WERI-Rb-1 (cell line): Measurements from ENCODE around the gene TPD52L2.

ENCODE experiments used
- DNase-seq: peaks from one replicate; pipeline ENCODE4 v3.0.0-alpha.2; 2020
- H3K27ac ChIP-seq: fragments of 250-450 bp; sonication (Bioruptor Pico); 2 replicates; pipeline ENCODE4 v1.5.1; 2020; ENCODE audit warnings: mild to moderate bottlenecking, moderate library complexity
- H3K27me3 ChIP-seq: fragments of 250-450 bp; sonication (Bioruptor Pico); 2 replicates; pipeline ENCODE4 v1.5.1; 2021; ENCODE audit warnings: mild to moderate bottlenecking, low read depth, moderate library complexity; ENCODE audit not compliant: insufficient read depth, severe bottlenecking
- H3K36me3 ChIP-seq: fragments of 250-450 bp; sonication (Bioruptor Pico); 2 replicates; pipeline ENCODE4 v1.5.1; 2020; ENCODE audit warnings: mild to moderate bottlenecking, moderate library complexity
- H3K4me3 ChIP-seq: 2 replicates; pipeline ENCODE4 v1.5.1; 2011; ENCODE audit warnings: low read depth, mild to moderate bottlenecking, control low read depth, low read length
- H3K9me3 ChIP-seq: fragments of 250-450 bp; sonication (Bioruptor Pico); 2 replicates; pipeline ENCODE4 v1.5.1; 2021; ENCODE audit warnings: mild to moderate bottlenecking, moderate library complexity; ENCODE audit not compliant: severe bottlenecking
- TF ChIP-seq, protein P1 (sequence below): IDR thresholded peaks from 2 replicates; pipeline ENCODE4 v1.5.1; 2011; ENCODE audit warnings: low read depth, mild to moderate bottlenecking, control low read depth, inconsistent platforms, low read length

The TPD52L2 gene

DNA sequence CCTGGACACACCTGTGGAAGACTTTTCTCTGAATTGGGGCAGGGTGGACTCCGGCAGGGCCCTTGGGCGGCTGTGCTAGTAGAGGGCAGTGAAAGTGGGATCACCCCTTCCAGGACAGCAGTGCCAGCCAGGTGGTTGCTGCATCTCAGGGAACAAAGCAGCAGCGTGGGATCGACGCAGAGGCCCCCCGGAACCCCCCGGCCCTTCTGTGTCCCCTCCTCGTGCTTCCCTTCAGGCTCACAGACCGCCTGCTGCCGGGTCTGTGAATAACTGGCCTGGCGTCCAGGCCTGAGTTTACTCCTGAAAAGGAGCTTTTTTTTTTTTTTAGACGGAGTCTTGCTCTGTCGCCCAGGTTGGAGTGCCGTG, 21.0 kb downstream of the TPD52L2 start:
- DNase-seq = no peak
- no peaks in the 10 kb centered on the region for H3K9me3 ChIP-seq
- H3K27me3 ChIP-seq = no peaks in the 10 kb centered on the region
- H3K27ac ChIP-seq = no peak overlapping the region
- no peaks in the 10 kb centered on the region for H3K36me3 ChIP-seq
- no peak overlapping the region for H3K4me3 ChIP-seq
- TF ChIP-seq, protein P1, sequence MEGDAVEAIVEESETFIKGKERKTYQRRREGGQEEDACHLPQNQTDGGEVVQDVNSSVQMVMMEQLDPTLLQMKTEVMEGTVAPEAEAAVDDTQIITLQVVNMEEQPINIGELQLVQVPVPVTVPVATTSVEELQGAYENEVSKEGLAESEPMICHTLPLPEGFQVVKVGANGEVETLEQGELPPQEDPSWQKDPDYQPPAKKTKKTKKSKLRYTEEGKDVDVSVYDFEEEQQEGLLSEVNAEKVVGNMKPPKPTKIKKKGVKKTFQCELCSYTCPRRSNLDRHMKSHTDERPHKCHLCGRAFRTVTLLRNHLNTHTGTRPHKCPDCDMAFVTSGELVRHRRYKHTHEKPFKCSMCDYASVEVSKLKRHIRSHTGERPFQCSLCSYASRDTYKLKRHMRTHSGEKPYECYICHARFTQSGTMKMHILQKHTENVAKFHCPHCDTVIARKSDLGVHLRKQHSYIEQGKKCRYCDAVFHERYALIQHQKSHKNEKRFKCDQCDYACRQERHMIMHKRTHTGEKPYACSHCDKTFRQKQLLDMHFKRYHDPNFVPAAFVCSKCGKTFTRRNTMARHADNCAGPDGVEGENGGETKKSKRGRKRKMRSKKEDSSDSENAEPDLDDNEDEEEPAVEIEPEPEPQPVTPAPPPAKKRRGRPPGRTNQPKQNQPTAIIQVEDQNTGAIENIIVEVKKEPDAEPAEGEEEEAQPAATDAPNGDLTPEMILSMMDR = no peak

DNA sequence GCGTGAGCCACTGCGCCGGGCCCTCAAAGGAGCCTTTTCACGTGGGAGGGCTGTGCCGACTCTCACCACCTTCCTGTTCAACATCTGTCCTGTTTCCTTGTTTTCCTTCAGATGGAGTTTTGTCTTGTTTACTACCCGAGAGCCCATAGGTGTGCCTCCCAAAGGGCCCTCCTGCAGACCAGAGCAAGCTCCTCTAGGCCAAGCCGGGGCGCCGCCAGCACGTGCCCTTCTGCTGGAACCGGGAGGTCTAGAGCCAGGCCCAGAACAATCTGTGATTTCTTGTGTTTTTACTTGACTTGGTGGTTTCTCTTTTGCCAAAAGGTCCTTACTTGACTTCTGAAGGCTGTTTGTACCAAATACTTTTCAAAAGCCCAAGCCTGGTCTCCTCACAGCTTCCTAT, 21.9 kb downstream of the TPD52L2 start:
- Histone ChIP-seq H3K27ac (no peak overlapping the region), H3K36me3 (no peaks in the 10 kb centered on the region), H3K9me3 (no peaks in the 10 kb centered on the region), H3K27me3 (no peaks in the 10 kb centered on the region), H3K4me3 (no peak overlapping the region)
- no peak for DNase-seq
- TF ChIP-seq, protein P1 = no peak

DNA sequence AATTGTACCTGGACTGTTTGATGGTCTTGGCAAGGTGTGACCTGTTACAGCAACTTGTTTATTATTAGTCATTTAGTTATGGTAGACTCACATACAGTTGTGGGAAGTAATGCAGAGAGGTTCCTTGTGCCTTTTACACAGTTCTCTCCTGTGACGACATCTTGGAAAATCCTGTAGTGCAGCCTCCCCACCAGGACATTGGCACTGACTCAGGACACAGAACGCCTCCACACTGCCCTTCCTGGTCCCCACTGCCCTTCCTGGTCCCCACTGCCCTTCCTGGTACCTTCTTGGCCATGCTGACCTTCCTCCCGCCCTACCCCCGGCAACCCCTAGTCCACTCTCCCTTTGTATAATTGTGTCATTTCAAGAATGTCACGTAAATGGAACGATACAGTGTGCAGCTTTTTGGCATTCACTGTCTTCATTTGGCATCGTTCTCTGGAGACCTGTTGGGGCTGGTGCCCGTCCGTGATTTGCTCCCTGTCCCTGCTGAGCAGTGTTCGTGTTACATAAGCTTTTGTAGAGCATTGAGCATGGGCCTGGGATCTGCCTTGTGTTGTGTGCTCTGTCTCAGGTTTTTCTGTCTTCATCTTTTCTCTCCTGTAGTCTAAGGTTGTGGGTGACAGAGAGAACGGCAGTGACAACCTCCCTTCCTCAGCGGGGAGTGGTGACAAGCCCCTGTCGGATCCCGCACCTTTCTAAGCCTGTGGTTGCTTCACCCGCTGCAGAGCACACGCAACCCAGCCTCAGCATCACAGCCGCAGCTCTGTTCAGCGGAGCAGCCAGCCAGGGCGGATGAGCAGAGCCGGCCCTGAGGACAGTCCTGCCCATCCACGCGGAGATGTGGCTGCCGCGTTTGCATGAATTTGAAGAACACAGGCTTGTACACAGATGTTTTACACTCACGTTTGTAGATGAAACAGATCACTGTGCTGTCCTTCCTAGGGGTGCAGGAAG, 24.5 kb downstream of the TPD52L2 start:
- no peak overlapping the region for H3K27ac ChIP-seq
- TF ChIP-seq, protein P1 = no peak
- H3K27me3 ChIP-seq = no peaks in the 10 kb centered on the region
- no peak overlapping the region for H3K4me3 ChIP-seq
- no peaks in the 10 kb centered on the region for H3K9me3 ChIP-seq
- H3K36me3 ChIP-seq = no peaks in the 10 kb centered on the region
- DNase-seq = no peak

DNA sequence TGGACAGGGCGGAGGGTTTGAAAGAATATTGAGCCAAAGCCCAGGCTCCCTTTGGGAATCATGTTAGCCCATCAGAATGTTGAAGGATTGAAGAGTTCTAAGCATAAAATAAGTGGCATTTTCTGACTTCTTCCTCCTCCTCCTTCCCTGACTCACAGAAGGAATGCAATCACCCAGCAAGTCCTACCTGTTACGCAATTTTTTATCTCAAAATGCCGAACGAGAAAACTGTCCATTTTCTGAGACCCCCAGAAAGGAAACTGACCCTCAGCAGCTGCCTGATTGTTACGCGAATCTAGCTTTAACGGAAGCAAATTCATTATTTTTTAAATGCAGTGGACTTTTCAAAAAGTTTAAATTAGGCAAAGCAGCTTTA, 25.1 kb downstream of the TPD52L2 start:
- TF ChIP-seq, protein P1 = no peak
- Histone ChIP-seq H3K4me3 (no peak overlapping the region), H3K36me3 (no peaks in the 10 kb centered on the region), H3K27ac (no peak overlapping the region), H3K27me3 (no peaks in the 10 kb centered on the region), H3K9me3 (no peaks in the 10 kb centered on the region)
- DNase-seq = no peak

DNA sequence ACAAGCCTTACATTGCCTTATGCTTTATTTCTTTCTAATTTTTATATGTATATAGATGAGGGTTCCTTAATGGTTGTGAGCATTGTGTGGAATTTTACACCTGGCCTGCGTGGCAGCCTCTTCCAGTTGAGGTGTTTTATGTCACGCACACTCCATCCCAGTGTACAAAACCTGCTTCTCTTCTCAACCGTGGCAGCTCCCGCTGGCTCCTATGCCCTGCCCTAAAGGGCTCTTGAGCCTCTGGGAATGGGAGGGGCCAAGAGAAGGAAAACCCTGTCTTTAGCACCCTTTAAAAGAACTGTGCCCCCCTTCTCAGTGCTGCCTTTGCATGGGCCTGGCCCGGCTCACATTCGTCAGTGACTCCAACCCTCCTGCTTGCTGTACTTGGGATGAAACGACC, 25.5 kb downstream of the TPD52L2 start:
- TF ChIP-seq, protein P1 = no peak
- DNase-seq = no peak
- H3K36me3 ChIP-seq = no peaks in the 10 kb centered on the region
- no peaks in the 10 kb centered on the region for H3K27me3 ChIP-seq
- H3K27ac ChIP-seq = no peak overlapping the region
- no peak overlapping the region for H3K4me3 ChIP-seq
- no peaks in the 10 kb centered on the region for H3K9me3 ChIP-seq
